ENCODE measurements around the gene INPP5F.
A peak's percentile ranks its signal among the peaks of the same experiment; 100 is the strongest.

The INPP5F gene

DNA sequence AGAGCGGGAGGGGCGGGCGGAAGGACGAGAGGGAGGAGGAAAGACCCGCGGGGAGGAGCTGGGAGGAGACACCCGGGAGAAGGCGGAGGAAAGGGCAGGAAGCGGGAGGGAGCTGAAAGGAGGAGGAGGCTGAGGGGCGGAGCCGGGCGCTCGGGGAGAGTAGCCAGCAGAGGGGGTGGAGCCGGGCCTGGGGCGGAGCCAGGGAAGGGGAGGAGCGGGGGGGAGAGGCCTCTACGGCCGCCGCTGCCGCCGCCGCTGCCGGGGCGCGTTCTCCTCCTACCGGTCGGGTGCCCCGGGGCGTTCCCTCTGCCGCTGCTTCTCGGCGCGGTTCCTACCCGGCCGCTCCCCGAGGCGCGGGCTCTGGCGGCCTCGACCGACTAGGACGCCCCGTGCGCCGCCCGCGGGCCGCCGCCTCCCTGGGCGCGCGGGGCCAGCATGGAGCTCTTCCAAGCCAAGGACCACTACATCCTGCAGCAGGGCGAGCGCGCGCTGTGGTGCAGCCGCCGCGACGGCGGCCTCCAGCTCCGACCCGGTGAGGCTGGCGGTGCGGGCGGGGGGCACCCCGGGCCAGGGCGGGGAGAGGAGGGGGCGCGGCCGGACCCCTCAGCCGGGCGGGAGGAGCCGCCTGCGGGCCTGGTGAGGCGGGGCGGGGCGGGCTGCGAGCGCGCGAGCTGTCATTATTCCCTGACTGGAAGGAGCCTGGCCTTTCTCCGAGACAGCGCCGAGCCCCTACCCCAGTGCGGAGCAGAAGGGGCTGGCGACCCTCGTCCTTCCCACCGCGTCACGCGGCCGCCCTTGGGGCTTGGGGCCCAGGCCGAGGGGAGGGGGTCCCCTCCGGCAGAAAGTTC, at the start of gene INPP5F:
INPP5F (plus strand) TSS at position 223 of the 848 bp plus-strand sequence; CDS start at position 436, 213 bp downstream.
- Histone ChIP-seq H3K27me3 (ENCODE audit: insufficient read depth, low read length) (no peaks in the 10 kb centered on the region), H3K79me2 (ENCODE audit: insufficient read depth, low read length) (no peaks in the 10 kb centered on the region)

DNA sequence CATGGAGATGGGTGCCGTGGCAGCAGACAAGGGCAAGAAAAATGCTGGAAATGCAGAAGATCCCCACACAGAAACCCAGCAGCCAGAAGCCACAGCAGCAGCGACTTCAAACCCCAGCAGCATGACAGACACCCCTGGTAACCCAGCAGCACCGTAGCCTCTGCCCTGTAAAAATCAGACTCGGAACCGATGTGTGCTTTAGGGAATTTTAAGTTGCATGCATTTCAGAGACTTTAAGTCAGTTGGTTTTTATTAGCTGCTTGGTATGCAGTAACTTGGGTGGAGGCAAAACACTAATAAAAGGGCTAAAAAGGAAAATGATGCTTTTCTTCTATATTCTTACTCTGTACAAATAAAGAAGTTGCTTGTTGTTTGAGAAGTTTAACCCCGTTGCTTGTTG, 48.7 kb upstream of the INPP5F start:
- no peak overlapping the region for H3K9ac ChIP-seq (ENCODE audit: low read length)
- H3K4me1 ChIP-seq (ENCODE audit: insufficient read depth, low read length, severe bottlenecking): no peaks in the 10 kb centered on the region
- H3K9me2 ChIP-seq (ENCODE audit: low read depth, low read length): no peaks in the 10 kb centered on the region
- TF ChIP-seq, protein P1, sequence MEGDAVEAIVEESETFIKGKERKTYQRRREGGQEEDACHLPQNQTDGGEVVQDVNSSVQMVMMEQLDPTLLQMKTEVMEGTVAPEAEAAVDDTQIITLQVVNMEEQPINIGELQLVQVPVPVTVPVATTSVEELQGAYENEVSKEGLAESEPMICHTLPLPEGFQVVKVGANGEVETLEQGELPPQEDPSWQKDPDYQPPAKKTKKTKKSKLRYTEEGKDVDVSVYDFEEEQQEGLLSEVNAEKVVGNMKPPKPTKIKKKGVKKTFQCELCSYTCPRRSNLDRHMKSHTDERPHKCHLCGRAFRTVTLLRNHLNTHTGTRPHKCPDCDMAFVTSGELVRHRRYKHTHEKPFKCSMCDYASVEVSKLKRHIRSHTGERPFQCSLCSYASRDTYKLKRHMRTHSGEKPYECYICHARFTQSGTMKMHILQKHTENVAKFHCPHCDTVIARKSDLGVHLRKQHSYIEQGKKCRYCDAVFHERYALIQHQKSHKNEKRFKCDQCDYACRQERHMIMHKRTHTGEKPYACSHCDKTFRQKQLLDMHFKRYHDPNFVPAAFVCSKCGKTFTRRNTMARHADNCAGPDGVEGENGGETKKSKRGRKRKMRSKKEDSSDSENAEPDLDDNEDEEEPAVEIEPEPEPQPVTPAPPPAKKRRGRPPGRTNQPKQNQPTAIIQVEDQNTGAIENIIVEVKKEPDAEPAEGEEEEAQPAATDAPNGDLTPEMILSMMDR (IDR thresholded peaks at IDR 0.05; ENCODE audit: low read length): no peak
- TF ChIP-seq EZH2 (IDR thresholded peaks at IDR 0.05; ENCODE audit: borderline replicate concordance, low read length): no peak
- no peak overlapping the region for H3K27ac ChIP-seq (ENCODE audit: low read depth, low read length, poor library complexity, severe bottlenecking)
- no peaks in the 10 kb centered on the region for H3K79me2 ChIP-seq (ENCODE audit: insufficient read depth, low read length)
- no peaks in the 10 kb centered on the region for H3F3A ChIP-seq (ENCODE audit: insufficient read depth, low read length)
- no peaks in the 10 kb centered on the region for H4K20me1 ChIP-seq (ENCODE audit: insufficient read depth, low read length)
- H3K27me3 ChIP-seq (ENCODE audit: insufficient read depth, low read length): peaks cover 3% of the 10 kb centered on the region; the same call in 1 of the 2 replicates
- H2AFZ ChIP-seq (ENCODE audit: low read length): no peak overlapping the region
- no peak overlapping the region for H3K4me3 ChIP-seq (ENCODE audit: low read depth, low read length, poor library complexity, severe bottlenecking)
- no peaks in the 10 kb centered on the region for H3K36me3 ChIP-seq (ENCODE audit: insufficient read depth, low read length)
- no peak overlapping the region for H3K4me2 ChIP-seq (ENCODE audit: low read length)
- no peaks in the 10 kb centered on the region for H3K9me3 ChIP-seq (ENCODE audit: low read length)

More for the DNA sequence above, at the start of gene INPP5F:
- TF ChIP-seq EZH2 (IDR thresholded peaks at IDR 0.05; ENCODE audit: borderline replicate concordance, low read length): no peak
- TF ChIP-seq, protein P1 (IDR thresholded peaks at IDR 0.05; ENCODE audit: low read length): peak; percentile 17; the same call in 1 of the 2 replicates
- no peaks in the 10 kb centered on the region for H4K20me1 ChIP-seq (ENCODE audit: insufficient read depth, low read length)
- peaks cover 33% of the 10 kb centered on the region for H3K4me1 ChIP-seq (ENCODE audit: insufficient read depth, low read length, severe bottlenecking)
- peak within 1 kb of the TSS; percentile 75 for H3K27ac ChIP-seq (ENCODE audit: low read depth, low read length, poor library complexity, severe bottlenecking)
- peak within 1 kb of the TSS; percentile 73 for H3K9ac ChIP-seq (ENCODE audit: low read length)
- no peaks in the 10 kb centered on the region for H3K9me3 ChIP-seq (ENCODE audit: low read length)
- H3K9me2 ChIP-seq (ENCODE audit: low read depth, low read length): no peaks in the 10 kb centered on the region
- no peaks in the 10 kb centered on the region for H3K36me3 ChIP-seq (ENCODE audit: insufficient read depth, low read length)
- H3K4me2 ChIP-seq (ENCODE audit: low read length): peak within 1 kb of the TSS; percentile 94
- H2AFZ ChIP-seq (ENCODE audit: low read length): no peak within 1 kb of the TSS
- 0 out of 2 replicates have a peak, but pooled peaks cover 4% of the 10 kb centered on the region for H3F3A ChIP-seq (ENCODE audit: insufficient read depth, low read length)
- H3K4me3 ChIP-seq (ENCODE audit: low read depth, low read length, poor library complexity, severe bottlenecking): peak within 1 kb of the TSS; percentile 73

- Histone ChIP-seq H2AFZ (ENCODE audit: low read length) (no peak overlapping the region), H3K27ac (ENCODE audit: low read depth, low read length, poor library complexity, severe bottlenecking) (no peak overlapping the region), H3F3A (ENCODE audit: insufficient read depth, low read length) (no peaks in the 10 kb centered on the region), H3K4me2 (ENCODE audit: low read length) (no peak overlapping the region), H3K79me2 (ENCODE audit: insufficient read depth, low read length) (no peaks in the 10 kb centered on the region), H3K36me3 (ENCODE audit: insufficient read depth, low read length) (no peaks in the 10 kb centered on the region), H3K9ac (ENCODE audit: low read length) (no peak overlapping the region), H3K4me3 (ENCODE audit: low read depth, low read length, poor library complexity, severe bottlenecking) (no peak overlapping the region), H3K27me3 (ENCODE audit: insufficient read depth, low read length) (peaks cover 3% of the 10 kb centered on the region; the same call in 1 of the 2 replicates), H3K4me1 (ENCODE audit: insufficient read depth, low read length, severe bottlenecking) (no peaks in the 10 kb centered on the region), H3K9me2 (ENCODE audit: low read depth, low read length) (no peaks in the 10 kb centered on the region), H3K9me3 (ENCODE audit: low read length) (no peaks in the 10 kb centered on the region), H4K20me1 (ENCODE audit: insufficient read depth, low read length) (no peaks in the 10 kb centered on the region)
- TF ChIP-seq EZH2 (IDR thresholded peaks at IDR 0.05; ENCODE audit: borderline replicate concordance, low read length): no peak
- TF ChIP-seq, protein P1 (IDR thresholded peaks at IDR 0.05; ENCODE audit: low read length): no peak
Observed at GRCh38 chr10:119677904-119678755, 47.7 kb upstream of the INPP5F start.
